Measurements from ENCODE around the gene ABAT.
A peak's percentile ranks its signal among the peaks of the same experiment; 100 is the strongest.
"Not testable (repeated sequence)": the region's sequence is repeated elsewhere in the genome, so short reads cannot be mapped to it uniquely, and the experiment has no call there.

ABAT gene

GRCh38 chr16:8751481-8752311, 77.3 kb downstream of the ABAT start:
- DNase-seq: peak; percentile 94

GRCh38 chr16:8752706-8753105, 78.3 kb downstream of the ABAT start:
- no peak for DNase-seq

GRCh38 chr16:8753416-8754054, 79.1 kb downstream of the ABAT start:
- DNase-seq: peak; percentile 77

- DNase-seq: no peak
Observed at GRCh38 chr16:8756755-8757154, 82.3 kb downstream of the ABAT start.

GRCh38 chr16:8758022-8758421, 83.6 kb downstream of the ABAT start:
- no peak for DNase-seq

GRCh38 chr16:8760021-8760420, 85.6 kb downstream of the ABAT start:
- no peak for DNase-seq

- no peak for DNase-seq
Observed at GRCh38 chr16:8761078-8761477, 86.7 kb downstream of the ABAT start.

- no peak for DNase-seq
Observed at GRCh38 chr16:8762254-8762653, 87.8 kb downstream of the ABAT start.

GRCh38 chr16:8763083-8763482, 88.7 kb downstream of the ABAT start:
- no peak for DNase-seq

GRCh38 chr16:8763899-8764298, 89.5 kb downstream of the ABAT start:
- DNase-seq: no peak

GRCh38 chr16:8764525-8765250, 90.3 kb downstream of the ABAT start:
- no peak for DNase-seq

GRCh38 chr16:8767176-8767575, 92.8 kb downstream of the ABAT start:
- no peak for DNase-seq

GRCh38 chr16:8768283-8768682, 93.9 kb downstream of the ABAT start:
- no peak for DNase-seq

- DNase-seq: no peak
Observed at GRCh38 chr16:8768692-8769091, 94.3 kb downstream of the ABAT start.

- no peak for DNase-seq
Observed at GRCh38 chr16:8773537-8773936, 99.1 kb downstream of the ABAT start.

- DNase-seq: no peak
Observed at GRCh38 chr16:8774208-8774607, 99.8 kb downstream of the ABAT start.

GRCh38 chr16:8775359-8775758, 100.9 kb downstream of the ABAT start:
- no peak for DNase-seq

GRCh38 chr16:8776129-8776584, 101.7 kb downstream of the ABAT start:
- no peak for DNase-seq

GRCh38 chr16:8777217-8777616, 102.8 kb downstream of the ABAT start:
- no peak for DNase-seq

GRCh38 chr16:8781797-8782196, 107.4 kb downstream of the ABAT start:
- no peak for DNase-seq

- DNase-seq: no peak
Observed at GRCh38 chr16:8782673-8783072, 108.3 kb downstream of the ABAT start.

- no peak for DNase-seq
Observed at GRCh38 chr16:8785408-8785807, 111.0 kb downstream of the ABAT start.

- not testable (repeated sequence) for DNase-seq
Observed at GRCh38 chr16:8786316-8786715, 111.9 kb downstream of the ABAT start.
